Measurements from ENCODE around the gene HOTAIR.

GRCh38 chr12:53985994-53986685 lies 11.4 kb upstream of the HOTAIR start:
- TF ChIP-seq CTCF (IDR thresholded peaks at IDR 0.05; ENCODE audit: low read length) (no peak), EZH2 (optimal IDR thresholded peaks at IDR 0.05; ENCODE audit: low read depth, low read length) (no peak)

All from MM.1S (cell line).